ENCODE data around the gene ZBTB24. TPM values are rescaled to one million over a fixed set of nuclear protein-coding genes. Genes with fewer than 3 reads are reported as not detected.

Gene ZBTB24
- total RNA-seq, 1 experiment from 2014 or later = 27.3 TPM

GRCh38 chr6:109453594-109454495 lies 29.2 kb downstream of the ZBTB24 start:
- no peak overlapping the region for H3K14ac ChIP-seq (ENCODE audit: insufficient read depth, low read length)
- no peaks in the 10 kb centered on the region for H3K79me2 ChIP-seq (ENCODE audit: insufficient read depth, low read length)
- peaks cover 3% of the 10 kb centered on the region for H3K79me1 ChIP-seq (ENCODE audit: insufficient read depth, low read depth, low read length, poor library complexity, severe bottlenecking)
- no peak overlapping the region for H3K23ac ChIP-seq (ENCODE audit: insufficient read length, low read depth, low read length)
- Mint-ChIP-seq H3K4me3 (peak overlapping the region; percentile 92 to 97), H3K27ac (no peak overlapping the region; a peak in 1 of 7 replicates), H3K36me3 (ENCODE audit: insufficient read depth in 1 of 3, low read depth in 3 of 3) (peaks cover 9 to 40% (median 32%) of the 10 kb centered on the region in 3 experiments), H3K27me3 (ENCODE audit: low read depth) (no peaks in the 10 kb centered on the region), H3K4me1 (peaks cover 33% of the 10 kb centered on the region in 2 experiments), H3K9me3 (no peaks in the 10 kb centered on the region)
- H4K5ac ChIP-seq (ENCODE audit: insufficient read length, low read depth, low read length) = no peak overlapping the region
- H4K20me1 ChIP-seq (ENCODE audit: control insufficient read depth, insufficient read depth, insufficient read length) = no peaks in the 10 kb centered on the region
- no peak overlapping the region for H4K8ac ChIP-seq (replicated peaks; ENCODE audit: insufficient read length, low read depth, low read length)
- no peak overlapping the region for H3K9ac ChIP-seq (ENCODE audit: extremely low read depth, insufficient read length, low read length)
- no peak overlapping the region for H2BK20ac ChIP-seq (ENCODE audit: low read depth, low read length, poor library complexity, severe bottlenecking)
- H2BK5ac ChIP-seq (ENCODE audit: insufficient read length, low read length) = no peak overlapping the region
- no peaks in the 10 kb centered on the region for H3K27me3 ChIP-seq (ENCODE audit: insufficient read depth, low read length)
- no peak for DNase-seq
- no peak overlapping the region for H4K91ac ChIP-seq (ENCODE audit: insufficient read length, low read depth, low read length)
- H3K4me1 ChIP-seq (ENCODE audit: insufficient read depth, low read length) = peaks cover 12% of the 10 kb centered on the region; the same call in 1 of the 2 replicates
- H3K27ac ChIP-seq (ENCODE audit: insufficient read length, low read depth, low read length) = no peak overlapping the region
- no peak overlapping the region for H2BK12ac ChIP-seq (ENCODE audit: insufficient read length, low read depth, low read length)
- H3K4me2 ChIP-seq (ENCODE audit: insufficient read depth, insufficient read length, low read length) = peak overlapping the region; percentile 90
- no peak overlapping the region for H3K4ac ChIP-seq (ENCODE audit: low read depth, low read length)
- TF ChIP-seq CTCF (conservative IDR thresholded peaks at IDR 0.05) = no peak
- no peaks in the 10 kb centered on the region for H3K9me3 ChIP-seq (ENCODE audit: control insufficient read depth, low read depth, low read length)
- no peak overlapping the region for H2BK120ac ChIP-seq (ENCODE audit: low read depth, low read length, poor library complexity, severe bottlenecking)
- no peak overlapping the region for H2BK15ac ChIP-seq (ENCODE audit: low read depth, low read length)
- H3K56ac ChIP-seq (ENCODE audit: insufficient read length, low read depth, low read length) = no peak overlapping the region
- no peak overlapping the region for H3K18ac ChIP-seq (ENCODE audit: insufficient read length, low read depth, low read length)
- H3T11ph ChIP-seq (ENCODE audit: low read length) = no peak overlapping the region
- H2AK5ac ChIP-seq (ENCODE audit: insufficient read length, low read length) = no peak overlapping the region
- H3K23me2 ChIP-seq (ENCODE audit: insufficient read length, low read depth, low read length, poor library complexity, severe bottlenecking) = peaks cover 10% of the 10 kb centered on the region
- no CpG with 5 or more reads among the region's 27 CpGs for WGBS (ENCODE audit: extremely low coverage, insufficient read length, low lambda C conversion rate)
- no peak overlapping the region for H2AFZ ChIP-seq (ENCODE audit: low read length)

Data from H9 (cell line).